ENCODE results near the gene ARSG. TPM values are rescaled to one million over a fixed set of nuclear protein-coding genes. Genes with fewer than 3 reads are reported as not detected.

Gene ARSG
- polyA plus RNA-seq, 1 of the 3 experiments (the other 2 are of a cell fraction): 0.41 TPM

DNA sequence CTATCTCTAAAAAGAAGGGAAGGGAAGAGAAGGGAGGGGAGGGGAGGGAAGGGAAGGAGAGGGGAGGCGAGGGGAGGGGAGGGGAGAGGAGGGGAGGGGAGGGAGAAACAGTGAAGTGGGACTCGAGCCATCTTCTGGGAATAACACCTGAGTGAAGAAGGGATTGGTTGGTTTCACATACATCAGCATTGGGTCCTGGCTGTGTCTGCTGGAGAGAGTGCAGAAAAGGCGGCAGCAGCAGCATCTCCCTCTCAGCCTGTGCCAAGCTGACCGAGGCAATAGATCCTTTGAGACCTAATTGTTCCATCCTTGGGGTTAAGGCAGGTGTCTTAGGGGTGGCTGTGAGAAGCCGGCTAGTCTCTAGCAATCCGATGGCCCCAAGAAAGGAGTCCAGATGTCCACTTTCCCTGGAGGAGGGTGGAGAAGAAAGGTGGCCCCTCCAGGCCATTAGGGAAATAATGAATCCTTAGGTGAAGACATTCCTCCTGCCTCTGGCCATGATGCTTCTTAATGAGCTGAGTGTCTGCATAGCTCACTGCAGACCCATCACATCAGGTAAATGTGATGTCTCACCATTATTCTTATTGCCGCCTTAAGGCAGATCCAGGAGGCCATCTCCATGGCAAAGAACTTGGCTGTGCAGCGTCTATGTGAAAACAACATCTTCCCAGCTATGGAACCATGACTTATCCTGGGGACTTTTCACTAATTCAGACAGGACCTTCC, 94.4 kb downstream of the ARSG start (continued):
- no peak for TF ChIP-seq REST (IDR thresholded peaks at IDR 0.05; ENCODE audit: low read depth, low read length)
- no peak for TF ChIP-seq TEAD4 (IDR thresholded peaks at IDR 0.05; ENCODE audit: borderline replicate concordance, insufficient read depth)
- TF ChIP-seq, protein P1, sequence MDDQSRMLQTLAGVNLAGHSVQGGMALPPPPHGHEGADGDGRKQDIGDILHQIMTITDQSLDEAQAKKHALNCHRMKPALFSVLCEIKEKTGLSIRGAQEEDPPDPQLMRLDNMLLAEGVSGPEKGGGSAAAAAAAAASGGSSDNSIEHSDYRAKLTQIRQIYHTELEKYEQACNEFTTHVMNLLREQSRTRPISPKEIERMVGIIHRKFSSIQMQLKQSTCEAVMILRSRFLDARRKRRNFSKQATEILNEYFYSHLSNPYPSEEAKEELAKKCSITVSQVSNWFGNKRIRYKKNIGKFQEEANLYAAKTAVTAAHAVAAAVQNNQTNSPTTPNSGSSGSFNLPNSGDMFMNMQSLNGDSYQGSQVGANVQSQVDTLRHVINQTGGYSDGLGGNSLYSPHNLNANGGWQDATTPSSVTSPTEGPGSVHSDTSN (IDR thresholded peaks at IDR 0.05): no peak
- TF ChIP-seq, protein P2, sequence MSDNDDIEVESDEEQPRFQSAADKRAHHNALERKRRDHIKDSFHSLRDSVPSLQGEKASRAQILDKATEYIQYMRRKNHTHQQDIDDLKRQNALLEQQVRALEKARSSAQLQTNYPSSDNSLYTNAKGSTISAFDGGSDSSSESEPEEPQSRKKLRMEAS (IDR thresholded peaks at IDR 0.05; ENCODE audit: low read depth): no peak
- no peak for TF ChIP-seq EP300 (IDR thresholded peaks at IDR 0.05; ENCODE audit: borderline replicate concordance in 1 of 2, low read depth in 1 of 2, low read length in 1 of 2)

GRCh38 chr17:68387435-68388218, 96.3 kb downstream of the ARSG start:
- Histone ChIP-seq H3K9ac (no peak overlapping the region), H3K79me2 (ENCODE audit: insufficient read depth) (no peaks in the 10 kb centered on the region), H3K27me3 (ENCODE audit: insufficient read depth) (no peaks in the 10 kb centered on the region; the same call in 1 of the 2 replicates), H3K27ac (ENCODE audit: low read depth in 2 of 2, low read length in 1 of 2) (no peak overlapping the region), H3K4me3 (ENCODE audit: low read depth in 2 of 2, low read length in 1 of 2) (no peak overlapping the region), H3K4me1 (ENCODE audit: control insufficient read depth in 1 of 2, insufficient read depth in 2 of 2, low read depth in 1 of 2, low read length in 1 of 2) (no peaks in the 10 kb centered on the region), H4K20me1 (ENCODE audit: insufficient read depth) (no peaks in the 10 kb centered on the region), H3K9me3 (no peaks in the 10 kb centered on the region), H3K36me3 (replicated peaks in 1 of 2; ENCODE audit: control insufficient read depth in 1 of 2, insufficient read depth in 2 of 2, low read length in 1 of 2) (no peaks in the 10 kb centered on the region), H3K4me2 (no peak overlapping the region), H2AFZ (ENCODE audit: low read depth) (no peak overlapping the region), H3K9me2 (no peaks in the 10 kb centered on the region), H3F3A (replicated peaks; ENCODE audit: insufficient read depth) (no peaks in the 10 kb centered on the region)
- WGBS (ENCODE audit: low lambda C conversion rate): 61% methylated on average over 6 of the region's 6 CpGs
- TF ChIP-seq TEAD4 (IDR thresholded peaks at IDR 0.05; ENCODE audit: borderline replicate concordance, insufficient read depth) (no peak), RCOR1 (IDR thresholded peaks at IDR 0.05; ENCODE audit: low read length) (no peak), POLR2AphosphoS5 (IDR thresholded peaks at IDR 0.05; ENCODE audit: low read depth, low read length) (no peak), NFIC (IDR thresholded peaks at IDR 0.05; ENCODE audit: borderline replicate concordance) (no peak), RAD21 (IDR thresholded peaks at IDR 0.05; ENCODE audit: low read length) (no peak)
- DNase-seq: no peak
- ChIA-PET POLR2A (no interaction called here), CTCF (interaction anchor here (0.6 to 4.7 kb wide), 7 partner anchors 11 to 216 kb away, joined by 3 to 32 read pairs (median 3); no protein-coding TSS in a partner anchor)

Measured in SK-N-SH (cell line).